Fibroblast of mammary gland (primary cell): ENCODE data around the gene ZNF670.

Source experiments
- DNase-seq: peaks from one replicate; pipeline ENCODE4 v3.0.0-alpha.2; 2010; ENCODE audit warnings: low read depth
- H3K4me3 ChIP-seq: 2 replicates; pipeline ENCODE4 v1.5.1; 2011; ENCODE audit warnings: low read depth, mild to moderate bottlenecking, low read length, moderate library complexity; ENCODE audit not compliant: control insufficient read depth
- TF ChIP-seq, protein P1 (sequence below): conservative IDR thresholded peaks from 2 replicates; pipeline ENCODE4 v1.5.1; 2011; ENCODE audit warnings: low read depth, low read length, inconsistent platforms; ENCODE audit not compliant: control insufficient read depth, insufficient read depth

Gene ZNF670

DNA sequence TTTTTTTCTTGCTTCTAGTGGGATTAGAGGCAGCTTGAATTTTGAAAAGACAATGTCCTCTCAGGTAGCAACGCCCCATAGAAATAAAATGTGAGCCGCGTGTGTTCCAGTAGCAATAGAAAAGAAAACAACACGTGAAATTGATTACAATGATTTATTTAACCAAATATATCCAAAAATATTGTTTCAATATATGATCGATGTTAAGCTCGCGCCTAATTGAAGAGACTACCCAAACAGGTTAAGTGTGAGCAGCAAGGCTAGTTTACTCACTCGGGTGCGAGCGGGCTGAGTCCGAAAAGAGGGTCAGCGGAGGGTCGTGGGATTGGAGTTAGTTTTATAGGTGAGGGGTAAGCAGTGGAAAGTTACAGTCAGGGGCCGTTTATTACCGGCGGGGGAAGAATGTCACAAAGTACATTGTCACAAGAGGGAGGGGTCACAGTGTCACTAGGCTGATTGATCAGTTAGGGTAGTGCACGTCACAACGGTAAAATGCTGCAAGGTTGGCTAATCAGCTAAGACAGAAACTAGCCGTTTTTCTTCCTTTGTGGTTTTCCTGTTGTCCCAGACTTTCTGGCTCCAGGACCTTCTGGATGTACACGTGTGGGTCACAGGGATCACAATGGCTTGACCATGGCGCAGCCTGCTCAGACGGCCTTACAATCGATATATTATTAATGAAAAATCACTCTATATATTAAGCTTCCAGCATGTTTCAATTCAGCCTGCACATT is 697 bp upstream of the ZNF670 start:
- DNase-seq = peak; percentile 5
- H3K4me3 ChIP-seq = peak overlapping the region; percentile 92
- TF ChIP-seq, protein P1, sequence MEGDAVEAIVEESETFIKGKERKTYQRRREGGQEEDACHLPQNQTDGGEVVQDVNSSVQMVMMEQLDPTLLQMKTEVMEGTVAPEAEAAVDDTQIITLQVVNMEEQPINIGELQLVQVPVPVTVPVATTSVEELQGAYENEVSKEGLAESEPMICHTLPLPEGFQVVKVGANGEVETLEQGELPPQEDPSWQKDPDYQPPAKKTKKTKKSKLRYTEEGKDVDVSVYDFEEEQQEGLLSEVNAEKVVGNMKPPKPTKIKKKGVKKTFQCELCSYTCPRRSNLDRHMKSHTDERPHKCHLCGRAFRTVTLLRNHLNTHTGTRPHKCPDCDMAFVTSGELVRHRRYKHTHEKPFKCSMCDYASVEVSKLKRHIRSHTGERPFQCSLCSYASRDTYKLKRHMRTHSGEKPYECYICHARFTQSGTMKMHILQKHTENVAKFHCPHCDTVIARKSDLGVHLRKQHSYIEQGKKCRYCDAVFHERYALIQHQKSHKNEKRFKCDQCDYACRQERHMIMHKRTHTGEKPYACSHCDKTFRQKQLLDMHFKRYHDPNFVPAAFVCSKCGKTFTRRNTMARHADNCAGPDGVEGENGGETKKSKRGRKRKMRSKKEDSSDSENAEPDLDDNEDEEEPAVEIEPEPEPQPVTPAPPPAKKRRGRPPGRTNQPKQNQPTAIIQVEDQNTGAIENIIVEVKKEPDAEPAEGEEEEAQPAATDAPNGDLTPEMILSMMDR = no peak

DNA sequence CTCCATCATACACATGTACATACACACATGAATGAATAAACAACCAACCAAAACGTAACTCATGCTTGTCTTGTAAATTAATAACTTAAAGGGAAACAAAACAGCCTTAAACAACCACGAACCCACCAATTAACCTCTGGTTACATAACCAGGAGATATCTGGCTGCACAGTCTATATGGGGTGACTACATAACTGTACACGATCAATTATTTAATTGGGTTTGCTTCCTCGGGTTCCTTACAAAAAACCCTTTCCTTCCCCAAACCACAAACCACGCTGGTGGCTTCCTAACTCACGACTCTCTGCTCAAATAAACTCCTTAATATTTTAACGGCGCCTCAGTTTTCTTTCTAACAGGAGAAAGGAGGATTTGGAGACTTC is 744 bp downstream of the ZNF670 start:
- DNase-seq = peak; percentile 11
- TF ChIP-seq, protein P1 = no peak
- H3K4me3 ChIP-seq = peak overlapping the region; percentile 92

DNA sequence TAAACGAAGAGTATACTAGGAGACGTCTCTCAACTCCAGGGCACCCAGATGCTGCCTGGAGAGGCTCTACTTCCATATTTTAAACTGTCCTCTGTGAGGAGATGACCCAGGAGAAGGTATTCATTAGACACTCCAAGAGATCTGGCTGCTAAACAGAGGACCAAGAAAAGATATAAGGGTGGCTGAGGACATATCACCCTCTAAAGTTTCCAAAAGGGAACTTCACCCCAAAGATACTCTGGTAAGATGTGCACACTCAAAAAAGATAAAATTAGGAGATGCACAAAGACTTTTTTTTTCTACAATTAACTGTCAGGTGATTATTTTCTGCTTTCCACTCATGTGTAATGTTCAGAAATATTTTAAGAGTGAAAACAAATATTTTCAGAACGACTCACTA is 1.4 kb downstream of the ZNF670 start:
- TF ChIP-seq, protein P1 = peak; percentile 24
- peak; percentile 11 for DNase-seq
- H3K4me3 ChIP-seq = peak overlapping the region; percentile 92

DNA sequence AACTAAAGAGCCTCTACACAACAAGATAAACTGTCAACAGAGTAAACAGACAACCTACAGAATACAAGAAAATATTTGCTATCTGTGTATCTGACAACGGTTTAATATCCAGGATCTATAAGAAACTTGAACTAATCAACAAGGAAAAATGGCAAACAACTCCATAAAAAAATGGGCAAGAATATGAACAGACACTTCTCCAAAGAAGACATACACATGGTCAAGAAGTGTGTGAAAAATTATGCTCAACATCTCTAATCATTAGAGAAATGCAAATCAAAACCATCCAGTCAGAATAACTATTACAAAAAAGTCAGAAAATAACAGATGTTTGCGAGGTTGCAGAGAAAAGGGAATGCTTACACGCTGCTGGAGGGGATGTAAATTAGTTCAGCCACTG is 8.0 kb downstream of the ZNF670 start:
- DNase-seq = no peak
- TF ChIP-seq, protein P1 = no peak
- H3K4me3 ChIP-seq = no peak overlapping the region

DNA sequence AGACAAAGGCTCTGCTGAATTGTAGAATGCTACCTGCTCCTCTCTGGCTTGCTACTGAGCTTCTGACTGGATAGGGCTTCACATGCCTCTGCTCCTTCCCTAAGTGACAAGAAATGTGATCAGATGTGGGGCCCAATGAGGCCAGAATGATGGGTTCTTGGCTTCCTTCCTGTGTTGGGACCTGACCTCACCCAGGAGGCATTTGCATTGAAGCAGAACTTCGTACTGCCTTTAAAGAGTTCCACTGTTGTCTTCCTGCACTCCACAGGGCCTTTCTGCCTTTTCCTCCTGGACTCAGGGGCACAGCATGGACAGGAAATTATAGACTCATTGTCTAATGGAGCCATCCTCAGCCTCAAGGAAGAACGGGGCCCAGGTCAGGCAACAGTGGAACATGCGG is 14.3 kb downstream of the ZNF670 start:
- DNase-seq = no peak
- no peak overlapping the region for H3K4me3 ChIP-seq
- TF ChIP-seq, protein P1 = no peak

DNA sequence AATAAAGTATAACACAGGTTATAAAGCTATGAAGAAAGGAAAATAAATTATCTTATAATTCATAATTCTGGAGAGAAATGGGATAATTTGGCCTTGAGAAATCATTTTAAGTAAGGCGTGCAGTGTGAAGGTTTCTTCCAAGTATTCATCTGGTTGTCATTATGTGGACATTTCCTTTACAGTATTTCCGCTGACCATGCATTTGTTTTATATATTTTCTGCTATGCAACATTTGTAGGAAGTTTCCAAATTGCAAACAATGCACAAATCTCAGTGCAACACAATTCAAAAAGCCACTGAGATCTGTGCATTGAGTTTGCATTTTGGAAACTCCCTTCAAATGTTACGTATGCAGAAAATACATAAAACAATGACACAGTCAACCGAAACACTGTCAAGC is 17.8 kb downstream of the ZNF670 start:
- no peak for DNase-seq
- TF ChIP-seq, protein P1 = no peak
- no peak overlapping the region for H3K4me3 ChIP-seq

DNA sequence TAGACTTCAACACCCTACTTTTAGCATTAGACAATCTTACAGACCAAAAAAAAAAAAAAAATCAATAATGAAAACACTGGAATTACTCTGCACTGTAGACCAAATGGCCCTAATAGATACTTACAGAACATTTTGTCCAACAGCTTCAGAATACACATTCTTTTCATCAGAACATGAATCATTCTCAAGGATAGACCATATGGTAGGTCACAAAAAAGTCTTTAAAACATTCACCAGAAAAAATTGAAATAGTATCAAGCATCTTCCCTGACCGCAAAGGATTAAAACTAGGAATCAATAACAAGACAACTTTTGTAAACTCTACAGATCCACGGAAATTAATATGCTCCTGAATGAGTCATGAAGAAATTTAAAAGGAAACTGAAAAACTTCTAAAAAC is 22.5 kb downstream of the ZNF670 start:
- H3K4me3 ChIP-seq = no peak overlapping the region
- DNase-seq = peak; percentile 61
- TF ChIP-seq, protein P1 = no peak
